ENCODE data around the gene TRIM39. TPM values are rescaled to one million over a fixed set of nuclear protein-coding genes. Genes with fewer than 3 reads are reported as not detected.
"Not testable (repeated sequence)": the region's sequence is repeated elsewhere in the genome, so short reads cannot be mapped to it uniquely, and the experiment has no call there.

The TRIM39 gene
- total RNA-seq, 4 donors from 2014 or later: 12.3 to 21.5 (median 14.9) TPM

GRCh38 chr6:30360139-30360538 is 33.4 kb downstream of the TRIM39 start:
- TF ChIP-seq POLR2A (IDR thresholded peaks at IDR 0.05) (no peak), CTCF (IDR thresholded peaks at IDR 0.05 in 4 of 5, conservative IDR thresholded peaks at IDR 0.05 in 1 of 5) (no peak)

GRCh38 chr6:30361661-30362060 is 34.9 kb downstream of the TRIM39 start:
- in situ Hi-C loops (cut with MboI; ENCODE audit: low sequenced_read_pairs in 4 of 4) (no loop called here), intact Hi-C loops (cut with DNase I; ENCODE audit: low total_unique reads) (no loop called here)
- no peak for DNase-seq
- Histone ChIP-seq H3K27me3 (peaks cover 36 to 56% (median 42%) of the 10 kb centered on the region in 3 donors), H3K4me1 (no peaks in the 10 kb centered on the region), H3K4me3 (no peak overlapping the region), H3K36me3 (no peaks in the 10 kb centered on the region), H3K27ac (no peak overlapping the region), H3K9me3 (no peaks in the 10 kb centered on the region)
- no peak for ATAC-seq
- TF ChIP-seq POLR2A (IDR thresholded peaks at IDR 0.05): no peak
- no peak for TF ChIP-seq CTCF (IDR thresholded peaks at IDR 0.05 in 4 of 5, conservative IDR thresholded peaks at IDR 0.05 in 1 of 5)

More at GRCh38 chr6:30360139-30360538, 33.4 kb downstream of the TRIM39 start:
- in situ Hi-C loops (cut with MboI; ENCODE audit: low sequenced_read_pairs in 4 of 4): no loop called here
- Histone ChIP-seq H3K4me3 (no peak overlapping the region), H3K27ac (no peak overlapping the region), H3K27me3 (peaks cover 36 to 55% (median 40%) of the 10 kb centered on the region in 3 donors), H3K36me3 (no peaks in the 10 kb centered on the region), H3K9me3 (no peaks in the 10 kb centered on the region), H3K4me1 (no peaks in the 10 kb centered on the region)
- intact Hi-C loops (cut with DNase I; ENCODE audit: low total_unique reads): no loop called here
- DNase-seq: no peak
- ATAC-seq: no peak

DNA sequence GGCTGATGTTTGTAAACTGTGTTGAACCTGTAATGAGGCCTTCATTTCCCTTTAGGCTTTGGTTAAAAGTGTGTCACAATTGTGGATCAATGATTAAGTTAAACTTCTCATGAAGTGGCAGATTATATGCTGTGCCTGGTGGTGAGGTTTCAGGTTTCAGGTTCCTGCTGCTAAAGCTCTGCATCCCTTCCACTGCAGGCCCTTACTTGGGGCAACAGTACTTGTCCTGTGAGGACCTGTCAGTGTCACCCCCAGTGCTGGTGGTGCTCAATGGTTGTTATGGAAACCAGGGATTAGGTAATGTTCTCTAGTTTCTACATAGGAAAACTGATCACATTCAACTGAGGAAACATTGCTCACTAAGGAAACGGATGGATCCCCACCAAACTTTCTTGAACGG is 36.7 kb downstream of the TRIM39 start:
- TF ChIP-seq CTCF (IDR thresholded peaks at IDR 0.05 in 4 of 5, conservative IDR thresholded peaks at IDR 0.05 in 1 of 5) (no peak), POLR2A (IDR thresholded peaks at IDR 0.05) (no peak)
- Histone ChIP-seq H3K4me3 (no peak overlapping the region), H3K4me1 (no peaks in the 10 kb centered on the region), H3K36me3 (no peaks in the 10 kb centered on the region), H3K27me3 (peaks cover 21 to 43% (median 24%) of the 10 kb centered on the region in 3 donors), H3K27ac (no peak overlapping the region), H3K9me3 (no peaks in the 10 kb centered on the region)
- in situ Hi-C loops (cut with MboI; ENCODE audit: low sequenced_read_pairs in 4 of 4): no loop called here
- ATAC-seq (no peak), DNase-seq (no peak)
- intact Hi-C loops (cut with DNase I; ENCODE audit: low total_unique reads): no loop called here

DNA sequence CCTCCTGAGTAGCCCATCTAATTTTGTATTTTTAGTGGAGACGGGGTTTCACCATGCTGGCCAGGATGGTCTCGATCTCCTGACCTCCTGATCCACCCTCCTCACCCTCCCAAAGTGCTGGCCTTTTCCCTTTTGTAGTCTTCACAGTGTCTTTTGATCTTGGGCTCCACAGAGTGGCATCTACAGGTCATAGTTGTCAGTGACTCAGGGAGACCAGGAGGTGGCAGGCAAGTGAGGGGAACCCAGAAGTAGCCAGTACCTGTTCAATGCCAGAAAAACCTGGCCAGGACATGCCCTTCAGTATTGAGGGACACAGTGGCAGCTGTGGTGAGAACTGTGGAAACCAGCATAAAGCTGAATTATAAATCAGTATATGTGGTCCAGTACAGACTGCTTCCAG is 37.9 kb downstream of the TRIM39 start:
- no peaks in the 10 kb centered on the region for H3K36me3 ChIP-seq
- no peaks in the 10 kb centered on the region for H3K9me3 ChIP-seq
- H3K4me1 ChIP-seq: no peaks in the 10 kb centered on the region
- intact Hi-C loops (cut with DNase I; ENCODE audit: low total_unique reads) (no loop called here), in situ Hi-C loops (cut with MboI; ENCODE audit: low sequenced_read_pairs in 4 of 4) (no loop called here)
- ATAC-seq: no peak
- no peak for TF ChIP-seq POLR2A (IDR thresholded peaks at IDR 0.05)
- no peak for TF ChIP-seq CTCF (IDR thresholded peaks at IDR 0.05 in 4 of 5, conservative IDR thresholded peaks at IDR 0.05 in 1 of 5)
- no peak overlapping the region for H3K4me3 ChIP-seq
- DNase-seq: no peak
- no peak overlapping the region for H3K27ac ChIP-seq
- H3K27me3 ChIP-seq: peaks cover 10 to 32% (median 22%) of the 10 kb centered on the region in 3 donors

- intact Hi-C loops (cut with DNase I; ENCODE audit: low total_unique reads); H3K27me3 ChIP-seq; DNase-seq; H3K27ac ChIP-seq; in situ Hi-C loops (cut with MboI; ENCODE audit: low sequenced_read_pairs in 4 of 4); H3K36me3 ChIP-seq; H3K4me1 ChIP-seq; H3K9me3 ChIP-seq; H3K4me3 ChIP-seq; ATAC-seq: not testable (repeated sequence)
Measured at GRCh38 chr6:30369280-30369679, 42.6 kb downstream of the TRIM39 start.
